Embryonic facial prominence (tissue), 1 donor: ENCODE measurements around the gene ZNF649.
A peak's percentile ranks its signal among the peaks of the same experiment; 100 is the strongest.

Source experiments
- DNase-seq: peaks from one replicate; pipeline ENCODE4 v3.0.0-alpha.2; 2016; ENCODE audit errors: extremely low spot score

The ZNF649 gene

DNA sequence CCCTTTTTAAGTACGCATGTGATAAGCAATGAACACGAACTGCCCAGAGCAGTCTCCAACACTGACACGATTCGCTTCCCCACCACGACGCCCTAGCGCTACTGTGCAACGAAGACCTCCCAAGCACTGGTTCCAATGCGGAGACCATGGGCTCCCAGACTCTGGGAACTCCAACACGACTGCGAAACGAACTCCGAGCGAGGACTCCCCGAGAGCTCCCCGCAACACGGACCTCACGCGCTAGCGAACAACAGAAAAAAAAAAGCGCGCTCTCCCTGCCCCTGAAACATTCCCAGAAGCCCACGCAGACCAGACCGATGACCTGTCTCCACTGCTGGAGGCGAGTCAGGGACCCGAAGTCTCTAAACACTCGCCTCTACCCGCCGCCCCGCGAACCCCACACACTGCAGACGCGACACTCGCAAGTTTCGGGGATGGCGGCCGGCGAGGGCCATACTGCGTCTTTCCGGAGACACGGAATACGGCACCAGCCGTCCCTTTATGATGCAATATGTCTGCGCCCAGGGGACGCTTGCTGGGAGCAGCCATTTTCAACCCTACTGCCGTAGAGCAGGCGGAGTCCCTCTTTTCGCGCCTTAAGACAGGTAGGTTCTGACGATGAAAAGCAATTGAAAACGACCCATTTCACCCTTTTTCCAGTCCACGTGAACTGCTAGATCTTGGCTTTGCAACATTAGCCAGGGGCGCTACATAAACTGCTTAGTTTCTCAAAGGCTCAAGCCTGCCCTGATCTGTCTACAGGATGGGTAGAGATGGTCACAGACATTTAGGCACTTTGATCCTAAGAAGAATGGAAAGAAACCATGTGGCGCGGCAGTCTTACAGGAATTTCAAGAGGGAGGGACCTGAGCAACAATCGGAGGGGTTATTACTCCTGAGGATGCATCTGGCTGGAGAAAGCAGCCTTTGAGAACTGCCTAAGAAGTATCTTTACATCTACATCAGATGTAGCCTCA is 17.0 kb downstream of the ZNF649 start, which contains the start of gene ZNF577:
Gene ZNF577, minus strand, starts transcription at position 430 of the 977 bp plus-strand sequence. CDS start 7,569 bp downstream, outside the sequence.
- DNase-seq, result peak; percentile 85

DNA sequence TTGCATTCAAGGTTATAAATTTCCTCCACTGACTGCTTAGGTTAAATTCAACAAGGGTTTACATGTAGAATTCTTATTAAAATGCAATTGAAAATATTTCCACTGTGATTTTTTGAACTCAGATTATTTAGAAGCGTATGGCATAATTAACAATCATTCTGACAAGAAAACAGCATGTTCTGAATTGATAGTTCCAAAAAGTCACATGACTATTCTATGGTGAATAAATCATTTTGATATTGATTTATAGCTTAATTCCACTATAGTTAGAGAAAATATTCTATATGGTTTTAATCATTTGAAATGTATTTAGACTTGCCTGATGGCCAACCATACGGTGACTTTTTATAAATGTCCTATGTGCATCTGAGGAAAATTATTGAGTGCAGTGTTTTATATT is 20.1 kb downstream of the ZNF649 start:
- DNase-seq, result no peak

DNA sequence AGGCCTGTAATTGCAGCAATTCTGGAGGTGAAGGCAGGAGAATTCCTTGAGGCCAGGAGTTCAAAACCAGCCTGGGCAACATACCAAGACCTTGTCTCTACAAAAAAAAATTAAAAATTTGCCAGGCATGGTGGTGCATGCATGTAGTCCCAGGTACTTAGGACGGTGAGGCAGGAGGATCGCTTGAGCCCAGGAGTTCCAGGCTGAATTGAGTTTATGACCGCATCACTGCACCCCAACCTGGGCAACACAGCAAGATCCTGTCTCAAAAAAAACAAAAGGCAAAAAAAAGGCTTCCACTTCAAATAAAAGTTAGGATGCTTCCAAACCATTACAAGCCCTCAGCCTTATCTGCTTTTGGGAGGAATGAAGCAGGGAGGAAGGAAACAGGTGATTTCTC is 22.3 kb downstream of the ZNF649 start:
- DNase-seq, result no peak

DNA sequence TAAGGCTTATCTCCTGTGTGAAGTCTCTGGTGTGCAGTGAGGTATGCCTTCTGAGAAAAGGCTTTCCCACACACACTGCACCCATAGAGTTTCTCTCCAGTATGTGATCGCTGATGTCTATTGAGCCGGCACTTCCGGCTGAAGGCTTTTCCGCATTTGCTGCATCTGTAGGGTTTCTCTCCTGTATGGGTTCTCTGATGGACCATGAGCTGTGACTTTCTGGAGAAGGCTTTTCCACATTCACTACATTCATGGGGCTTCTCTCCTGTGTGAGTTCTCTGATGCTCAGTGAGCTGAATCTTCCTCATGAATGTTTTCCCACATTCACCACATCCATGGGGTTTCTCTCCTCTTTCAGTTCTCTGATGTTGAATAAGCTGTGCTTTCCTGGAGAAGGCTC is 31.7 kb downstream of the ZNF649 start:
- DNase-seq, result no peak

DNA sequence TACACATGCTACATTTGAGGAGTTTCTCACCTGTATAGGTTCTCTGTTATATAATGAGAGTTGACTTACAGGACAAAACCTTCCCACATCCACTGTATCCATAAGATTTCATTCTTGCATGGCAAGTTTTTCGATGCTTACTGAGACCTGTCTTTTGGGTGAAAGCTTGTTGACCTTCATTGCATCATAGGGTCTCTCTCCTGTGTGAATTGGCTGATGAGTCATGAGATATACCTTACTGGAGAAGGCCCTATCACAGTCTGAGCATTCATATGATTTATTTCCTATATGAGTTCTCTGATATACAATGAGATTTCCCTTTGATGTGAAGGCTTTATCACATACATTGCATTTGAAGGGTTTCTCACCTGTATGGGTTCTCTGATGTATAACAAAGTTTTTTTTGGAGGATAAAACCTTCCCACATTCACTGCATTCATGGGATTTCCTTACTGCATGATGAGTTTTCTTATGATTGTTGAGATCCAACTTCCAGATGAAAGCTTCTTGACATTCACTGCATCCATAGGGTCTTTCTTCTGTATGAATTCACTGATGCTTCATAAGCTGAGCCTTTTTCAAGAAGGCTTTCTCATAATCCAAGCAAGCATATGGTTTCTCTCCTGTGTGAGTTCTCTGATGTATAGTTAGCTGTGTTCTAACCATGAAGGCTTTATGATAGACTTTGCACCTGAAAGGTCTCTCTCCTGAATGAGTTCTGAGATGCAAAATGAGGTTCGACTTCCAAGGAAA is 42.8 kb downstream of the ZNF649 start:
- DNase-seq, result no peak
